Measurements from ENCODE around the gene ADAM22. TPM values are rescaled to one million over a fixed set of nuclear protein-coding genes. Genes with fewer than 3 reads are reported as not detected.

Gene ADAM22
- total and polyA plus RNA-seq, 2 donors (not counting 1 experiment from before 2014, with no cell fraction given), result 0.18 to 0.66 TPM

- peaks cover 22% of the 10 kb centered on the region for H3K79me2 ChIP-seq (ENCODE audit: control insufficient read depth, insufficient read depth, low read length)
- no peaks in the 10 kb centered on the region for H4K20me1 ChIP-seq (ENCODE audit: control insufficient read depth, extremely low read depth, insufficient read depth, low read length)
- peak within 1 kb of the TSS; percentile 86 for H2AFZ ChIP-seq (ENCODE audit: low read length)
- H3K4me3 ChIP-seq (replicated peaks in 1 of 4; ENCODE audit: control extremely low read depth in 1 of 4, insufficient read depth in 1 of 4, low read depth in 3 of 4, low read length in 4 of 4), result peak within 1 kb of the TSS; percentile 35 to 99 (median 70)
- peaks cover 7% of the 10 kb centered on the region for H3K4me1 ChIP-seq (ENCODE audit: control insufficient read depth, extremely low read depth, insufficient read depth, low read length)
- H3K36me3 ChIP-seq (ENCODE audit: control insufficient read depth, insufficient read depth, low read length), result peaks cover 2% of the 10 kb centered on the region
- H3K27me3 ChIP-seq (ENCODE audit: control insufficient read depth, insufficient read depth, low read length), result no peaks in the 10 kb centered on the region
- TF ChIP-seq EZH2 (IDR thresholded peaks at IDR 0.05; ENCODE audit: low read length, missing control alignments) (no peak), CTCF (conservative IDR thresholded peaks at IDR 0.05 in 1 of 2, IDR thresholded peaks at IDR 0.05 in 1 of 2; ENCODE audit: low read depth in 1 of 2, low read length in 2 of 2) (peak; percentile 40 to 64)
- peak within 1 kb of the TSS; percentile 91 for H3K27ac ChIP-seq (ENCODE audit: insufficient read depth, low read length)
- peak; percentile 80 to 89 for DNase-seq (ENCODE audit: low read depth in 2 of 2)
- peak within 1 kb of the TSS; percentile 91 for H3K4me2 ChIP-seq (ENCODE audit: extremely low read depth, insufficient read depth, low read length)
- H3K9ac ChIP-seq (ENCODE audit: insufficient read depth, low read length), result peak within 1 kb of the TSS; percentile 74
- no peaks in the 10 kb centered on the region for H3K9me3 ChIP-seq (ENCODE audit: control insufficient read depth, insufficient read depth, low read depth, low read length)
These were observed 286.0 kb downstream of the ADAM22 start, which contains the start of gene SRI for GRCh38 chr7:88219781-88220747. SRI (minus strand) TSS chr7:88220038; CDS start chr7:88220026, 12 bp downstream.

GRCh38 chr7:88223265-88223664 lies 289.2 kb downstream of the ADAM22 start:
- Histone ChIP-seq H3K4me3 (replicated peaks in 1 of 4; ENCODE audit: control extremely low read depth in 1 of 4, insufficient read depth in 1 of 4, low read depth in 3 of 4, low read length in 4 of 4) (no peak overlapping the region), H2AFZ (ENCODE audit: low read length) (no peak overlapping the region), H3K27ac (ENCODE audit: insufficient read depth, low read length) (no peak overlapping the region), H4K20me1 (ENCODE audit: control insufficient read depth, extremely low read depth, insufficient read depth, low read length) (no peaks in the 10 kb centered on the region), H3K36me3 (ENCODE audit: control insufficient read depth, insufficient read depth, low read length) (no peaks in the 10 kb centered on the region), H3K9ac (ENCODE audit: insufficient read depth, low read length) (no peak overlapping the region), H3K9me3 (ENCODE audit: control insufficient read depth, insufficient read depth, low read depth, low read length) (no peaks in the 10 kb centered on the region), H3K27me3 (ENCODE audit: control insufficient read depth, insufficient read depth, low read length) (no peaks in the 10 kb centered on the region), H3K4me2 (ENCODE audit: extremely low read depth, insufficient read depth, low read length) (no peak overlapping the region), H3K4me1 (ENCODE audit: control insufficient read depth, extremely low read depth, insufficient read depth, low read length) (peaks cover 7% of the 10 kb centered on the region), H3K79me2 (ENCODE audit: control insufficient read depth, insufficient read depth, low read length) (peaks cover 13% of the 10 kb centered on the region)
- TF ChIP-seq EZH2 (IDR thresholded peaks at IDR 0.05; ENCODE audit: low read length, missing control alignments), result no peak
- DNase-seq (ENCODE audit: low read depth in 2 of 2), result no peak

- Histone ChIP-seq H3K9ac (ENCODE audit: insufficient read depth, low read length) (no peak overlapping the region), H3K79me2 (ENCODE audit: control insufficient read depth, insufficient read depth, low read length) (peaks cover under 1% of the 10 kb centered on the region), H3K4me3 (replicated peaks in 1 of 4; ENCODE audit: control extremely low read depth in 1 of 4, insufficient read depth in 1 of 4, low read depth in 3 of 4, low read length in 4 of 4) (no peak overlapping the region), H3K27ac (ENCODE audit: insufficient read depth, low read length) (no peak overlapping the region), H3K4me1 (ENCODE audit: control insufficient read depth, extremely low read depth, insufficient read depth, low read length) (peaks cover 7% of the 10 kb centered on the region), H3K4me2 (ENCODE audit: extremely low read depth, insufficient read depth, low read length) (no peak overlapping the region), H3K36me3 (ENCODE audit: control insufficient read depth, insufficient read depth, low read length) (no peaks in the 10 kb centered on the region), H4K20me1 (ENCODE audit: control insufficient read depth, extremely low read depth, insufficient read depth, low read length) (no peaks in the 10 kb centered on the region), H3K9me3 (ENCODE audit: control insufficient read depth, insufficient read depth, low read depth, low read length) (no peaks in the 10 kb centered on the region), H2AFZ (ENCODE audit: low read length) (no peak overlapping the region), H3K27me3 (ENCODE audit: control insufficient read depth, insufficient read depth, low read length) (no peaks in the 10 kb centered on the region)
- no peak for TF ChIP-seq EZH2 (IDR thresholded peaks at IDR 0.05; ENCODE audit: low read length, missing control alignments)
- DNase-seq (ENCODE audit: low read depth in 2 of 2), result peak; percentile 48 to 80
These were observed 290.7 kb downstream of the ADAM22 start for GRCh38 chr7:88224601-88225275.
